GM19372 (cell line): ENCODE results near the gene SLC7A14.

Source experiments
- ATAC-seq: cut with Tn5 transposase; IDR thresholded peaks from one replicate; pipeline ENCODE4 v1.9.1; 2021; ENCODE audit warnings: mild to moderate bottlenecking, low read depth, moderate library complexity; ENCODE audit not compliant: unreplicated experiment

SLC7A14 gene

GRCh38 chr3:170542704-170543103 is 43.2 kb downstream of the SLC7A14 start:
- ATAC-seq, result no peak

GRCh38 chr3:170539897-170540296 is 46.0 kb downstream of the SLC7A14 start:
- no peak for ATAC-seq

DNA sequence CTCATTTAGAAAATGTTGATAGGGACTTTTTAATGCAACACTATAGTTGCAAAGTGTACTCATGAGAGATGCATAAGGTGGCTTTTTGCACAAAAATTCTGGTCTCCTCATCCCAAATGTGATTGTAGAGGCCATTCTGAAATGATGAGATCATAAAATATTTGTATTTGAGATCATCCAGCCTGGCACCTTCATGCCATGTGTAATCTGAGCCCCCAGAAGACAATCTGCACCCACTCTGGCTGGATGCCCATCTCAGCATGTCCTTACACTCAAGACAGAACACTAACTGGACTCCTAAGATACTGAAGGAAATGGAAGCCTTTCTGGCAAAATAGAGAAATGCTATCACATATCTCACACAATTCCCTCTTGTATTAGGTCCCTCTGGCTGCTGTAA is 49.2 kb downstream of the SLC7A14 start:
- ATAC-seq, result no peak

DNA sequence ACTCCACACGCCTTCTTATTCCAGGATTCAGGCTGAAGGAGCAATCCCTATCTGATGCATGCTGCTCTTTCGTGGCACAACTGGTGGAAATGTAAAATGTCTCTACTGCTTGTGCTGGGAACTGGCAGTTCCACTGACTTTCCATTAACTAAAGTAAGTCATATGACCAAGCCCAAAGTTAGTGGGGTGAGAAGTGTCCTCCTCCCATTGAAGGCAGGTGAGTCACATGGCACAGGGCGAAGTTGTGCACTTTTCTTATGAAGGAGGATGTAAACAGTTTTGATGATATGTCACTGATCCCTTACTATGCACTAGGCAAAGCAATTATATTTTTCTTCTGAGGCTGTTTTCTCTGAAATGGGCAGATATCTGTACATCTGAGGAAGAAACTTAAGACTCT is 51.6 kb downstream of the SLC7A14 start:
- ATAC-seq, result no peak

DNA sequence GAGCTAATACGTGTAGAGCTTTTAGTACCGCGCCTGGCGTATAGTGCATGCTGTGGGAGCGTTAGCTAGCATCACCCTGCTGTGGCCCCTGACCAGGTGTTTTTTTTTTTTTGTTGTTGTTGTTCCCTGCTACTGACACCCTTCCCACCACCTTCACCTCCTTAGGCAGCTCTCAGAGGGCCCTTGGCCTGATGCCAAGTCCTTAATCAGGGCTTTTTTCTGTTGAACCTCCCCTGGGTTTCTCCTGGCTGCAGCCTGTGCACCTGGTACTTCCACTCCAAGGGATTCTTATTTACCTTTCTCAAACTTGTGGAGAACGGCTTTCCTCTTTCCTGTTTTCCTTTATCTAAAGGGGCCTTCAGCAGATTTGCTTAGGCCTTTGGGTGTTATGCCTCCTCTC is 53.3 kb downstream of the SLC7A14 start:
- no peak for ATAC-seq

GRCh38 chr3:170531657-170532335 is 54.1 kb downstream of the SLC7A14 start:
- ATAC-seq, result no peak

- no peak for ATAC-seq
These were observed 54.8 kb downstream of the SLC7A14 start for GRCh38 chr3:170531054-170531453.

DNA sequence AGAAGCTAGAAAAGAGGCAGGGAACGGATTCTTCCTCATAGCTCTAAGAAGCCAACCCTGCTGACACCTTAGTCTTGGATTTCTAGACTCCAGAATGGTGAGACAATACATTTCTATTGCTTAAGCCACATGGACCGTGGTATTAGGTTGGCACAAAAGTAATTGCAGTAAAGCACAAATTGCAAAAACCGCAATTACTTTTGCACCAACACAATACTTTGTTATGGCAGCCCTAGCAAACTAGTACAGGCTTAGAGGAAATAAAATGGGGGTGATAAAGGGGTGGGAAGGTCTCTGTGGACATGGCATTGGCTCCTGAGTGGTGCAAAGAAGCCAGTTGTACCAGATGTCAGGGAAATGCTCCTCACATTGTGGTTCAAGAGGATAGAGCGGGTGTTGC is 56.0 kb downstream of the SLC7A14 start:
- no peak for ATAC-seq

DNA sequence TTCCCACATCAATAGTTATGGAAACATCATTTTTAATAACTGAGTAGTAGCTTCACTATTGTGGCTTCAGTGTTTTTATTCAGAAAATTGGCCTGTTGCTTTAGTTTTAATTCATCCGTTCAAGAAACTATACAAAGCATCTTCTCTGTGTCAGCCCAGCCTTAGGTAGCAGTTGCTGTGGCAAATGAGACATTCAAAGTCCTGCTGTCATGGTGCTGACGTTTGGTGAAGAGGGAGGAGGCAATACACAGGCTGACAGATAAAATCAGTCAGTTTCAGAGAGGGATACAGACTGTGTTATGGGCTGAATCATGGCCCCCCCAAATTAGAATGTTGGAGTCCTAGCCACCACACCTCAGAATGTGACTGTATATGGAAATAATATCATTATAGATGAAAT is 56.5 kb downstream of the SLC7A14 start:
- ATAC-seq, result no peak

GRCh38 chr3:170528726-170529125 is 57.1 kb downstream of the SLC7A14 start:
- no peak for ATAC-seq

DNA sequence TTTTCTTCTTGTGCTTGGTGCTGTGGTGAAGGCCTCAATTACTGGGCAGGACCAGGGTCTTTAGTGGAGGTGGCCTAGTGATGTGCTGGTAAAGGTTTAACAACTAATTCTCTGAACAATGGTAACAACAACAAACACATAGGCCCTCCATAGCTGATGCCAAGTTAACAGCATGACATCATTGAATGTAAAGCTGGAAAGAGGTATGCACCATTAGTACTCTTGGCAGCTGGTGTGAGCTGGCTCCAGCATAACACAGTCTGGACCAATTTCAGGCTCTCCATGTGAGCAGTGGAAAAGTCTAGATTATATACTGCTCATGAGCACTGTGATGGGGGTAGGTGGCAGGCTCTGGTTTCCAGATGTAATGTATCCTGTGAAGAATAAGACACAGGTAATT is 61.8 kb downstream of the SLC7A14 start:
- no peak for ATAC-seq

- no peak for ATAC-seq
These were observed 62.6 kb downstream of the SLC7A14 start for GRCh38 chr3:170523248-170523647.

- ATAC-seq, result no peak
These were observed 63.7 kb downstream of the SLC7A14 start for GRCh38 chr3:170522201-170522600.

DNA sequence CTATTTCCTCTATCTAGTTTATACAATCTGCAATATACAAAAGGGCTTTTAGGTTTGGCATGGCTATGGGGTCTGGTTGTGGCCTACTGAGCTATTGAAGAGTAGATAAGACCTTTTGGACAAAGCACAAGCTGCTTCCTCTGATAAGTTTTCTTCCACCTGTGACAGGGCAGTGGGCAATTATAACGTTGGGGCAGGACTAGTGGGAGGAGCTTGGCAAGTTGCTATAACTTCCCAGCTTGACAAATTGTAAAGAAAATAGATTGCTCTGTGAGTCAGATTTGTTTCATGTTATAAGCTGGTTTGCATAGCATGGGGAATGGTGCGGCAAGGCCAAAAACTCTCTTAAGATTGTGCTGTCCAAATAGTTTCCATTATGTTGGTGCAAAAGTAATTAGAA is 64.9 kb downstream of the SLC7A14 start:
- no peak for ATAC-seq

- no peak for ATAC-seq
These were observed 68.5 kb downstream of the SLC7A14 start for GRCh38 chr3:170517242-170517945.

DNA sequence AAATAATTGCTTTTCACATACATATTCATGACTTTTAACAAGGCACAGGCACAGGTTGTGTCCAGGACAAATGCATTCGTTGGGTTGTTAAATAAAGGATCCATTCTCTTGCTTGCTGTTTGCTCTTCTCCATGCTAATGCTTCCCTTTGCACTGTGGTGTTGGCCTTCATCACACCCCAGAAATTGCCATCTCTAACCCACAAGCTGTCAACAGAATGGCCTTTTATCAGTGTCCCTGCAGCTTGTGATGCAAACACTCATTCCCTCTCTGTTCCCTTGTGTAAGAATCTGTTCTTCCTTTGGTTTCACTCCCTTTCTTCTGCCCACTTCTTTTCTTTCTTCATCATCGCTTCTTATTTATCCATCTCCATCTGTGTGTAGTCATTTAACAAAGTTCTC is 72.2 kb downstream of the SLC7A14 start:
- ATAC-seq, result no peak

DNA sequence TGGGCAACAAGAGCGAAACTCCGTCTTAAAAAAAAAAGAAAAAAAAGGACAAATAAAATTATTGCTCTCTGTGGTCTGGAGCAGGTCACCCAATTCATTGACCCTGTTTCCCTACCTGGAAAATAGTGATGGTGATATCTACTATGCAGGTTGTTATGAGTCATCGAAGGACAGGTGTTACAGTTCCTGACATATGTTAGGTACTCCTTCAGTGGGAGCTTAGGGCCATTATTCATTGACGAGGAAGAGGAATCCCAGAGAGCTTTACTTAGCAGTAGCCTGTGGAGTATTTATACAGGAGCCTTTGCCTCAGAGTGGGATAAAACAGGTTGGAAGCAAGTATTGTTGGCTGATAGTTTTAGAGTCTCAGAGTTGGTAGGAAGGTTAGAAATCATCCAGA is 74.5 kb downstream of the SLC7A14 start:
- ATAC-seq, result no peak

GRCh38 chr3:170508839-170509238 is 77.0 kb downstream of the SLC7A14 start:
- no peak for ATAC-seq

DNA sequence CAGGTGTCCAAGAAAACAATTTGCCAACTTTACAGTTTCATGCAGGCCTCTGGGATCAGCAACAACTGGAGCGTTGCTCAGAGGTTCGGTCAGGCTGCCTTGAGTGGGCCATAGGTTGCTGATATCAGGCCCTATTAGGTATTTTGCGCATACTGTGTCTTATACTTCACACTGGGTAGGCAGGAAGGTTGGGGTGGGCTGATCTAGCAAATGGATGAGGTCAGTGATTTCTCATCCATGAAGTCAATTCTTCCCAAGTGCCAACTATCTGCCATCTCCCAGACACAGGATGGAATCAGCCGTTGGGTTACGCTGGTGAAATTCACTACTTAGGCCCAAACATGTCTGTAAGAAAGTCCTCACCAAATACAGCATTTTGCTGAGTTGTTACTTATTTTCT is 77.6 kb downstream of the SLC7A14 start:
- no peak for ATAC-seq

DNA sequence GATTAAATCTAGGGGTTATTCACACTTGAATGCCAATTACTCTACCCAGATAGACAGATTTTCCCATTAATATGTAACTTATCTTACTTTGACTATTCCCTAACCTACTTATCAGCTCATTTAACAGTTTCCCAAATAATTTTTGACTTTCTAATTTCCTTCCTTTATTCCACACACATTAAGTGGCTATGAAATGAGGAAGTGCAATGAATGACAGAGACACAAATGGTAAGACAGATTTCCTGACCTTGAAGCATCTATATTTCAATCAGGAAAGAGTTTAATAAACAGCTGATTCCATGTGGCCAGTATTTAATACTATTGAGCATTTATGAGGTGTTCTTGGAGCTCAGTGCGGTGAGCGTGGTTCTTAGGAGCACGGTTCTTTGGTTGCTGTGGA is 78.8 kb downstream of the SLC7A14 start:
- no peak for ATAC-seq

GRCh38 chr3:170506556-170506955 is 79.3 kb downstream of the SLC7A14 start:
- ATAC-seq, result no peak

DNA sequence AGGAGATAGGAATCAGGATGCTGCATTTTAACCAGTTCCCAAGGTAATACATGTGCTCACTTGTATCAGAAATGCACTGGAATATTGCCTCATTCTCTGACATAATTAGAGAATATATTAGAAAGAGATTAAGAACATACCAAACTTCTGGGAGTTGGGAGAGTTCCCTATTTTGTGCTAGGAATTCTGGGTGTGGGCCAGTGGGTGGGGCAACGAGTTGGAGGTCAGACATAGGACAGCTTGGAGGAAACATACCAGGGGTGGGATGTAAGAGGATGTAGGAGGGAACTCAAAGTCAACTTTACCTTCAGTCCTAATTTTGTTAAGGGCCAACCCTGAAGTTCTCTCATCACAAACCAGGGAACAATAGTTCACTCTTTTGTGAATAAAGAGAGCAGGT is 83.6 kb downstream of the SLC7A14 start:
- no peak for ATAC-seq
